K562 (cell line): Measurements from ENCODE around the gene ATF3. TPM values are rescaled to one million over a fixed set of nuclear protein-coding genes. Genes with fewer than 3 reads are reported as not detected.

Source experiments
- CREB1 ChIP-seq, 2 experiments: sonication (generic) in 1 of 2; formaldehyde crosslinking in 1 of 2; IDR thresholded peaks; 2 replicates each; pipeline versions ENCODE4 v1.6.1 to v1.8.0; 2012 to 2022; ENCODE audit warnings: inconsistent platforms in 1 of 2, mild to moderate bottlenecking in 1 of 2, missing genetic modification reagents in 1 of 2, moderate library complexity in 1 of 2
- DNMT1 ChIP-seq: fragments of 450-650 bp; IDR thresholded peaks from 2 replicates; pipeline ENCODE4 v1.6.1; 2016; ENCODE audit warnings: antibody characterized with exemption, mild to moderate bottlenecking
- JUN ChIP-seq, 2 experiments: sonication (generic) in 1 of 2; formaldehyde crosslinking in 1 of 2; IDR thresholded peaks; 2 replicates each; pipeline versions ENCODE4 v1.6.1 to v1.8.0; 2012 to 2022; ENCODE audit warnings: borderline replicate concordance in 2 of 2, mild to moderate bottlenecking in 2 of 2, improper control_type of control experiment in 1 of 2, low read depth in 1 of 2, low read length in 1 of 2, missing genetic modification reagents in 1 of 2
- LARP7 ChIP-seq: fragments of 450-650 bp; IDR thresholded peaks from 2 replicates; pipeline ENCODE4 v1.6.1; 2016
- MAX ChIP-seq: sonication (generic); formaldehyde crosslinking; IDR thresholded peaks from 2 replicates; pipeline ENCODE4 v1.9.0; 2022; ENCODE audit warnings: mild to moderate bottlenecking, missing genetic modification reagents
- MCM5 ChIP-seq: fragments of 450-650 bp; IDR thresholded peaks from 2 replicates; pipeline ENCODE4 v1.6.1; 2016; ENCODE audit warnings: low read depth
- MCM7 ChIP-seq, 2 experiments: fragments of 450-650 bp; IDR thresholded peaks; 2 replicates each; pipeline ENCODE4 v1.6.1; 2016 to 2018
- NCOR1 ChIP-seq: fragments of 450-650 bp; IDR thresholded peaks from 2 replicates; pipeline ENCODE4 v1.6.1; 2016; ENCODE audit warnings: mild to moderate bottlenecking, moderate library complexity
- PCBP1 ChIP-seq: fragments of 200-400 bp; formaldehyde crosslinking; IDR thresholded peaks from 2 replicates; pipeline ENCODE4 v1.6.1; 2018; ENCODE audit warnings: mild to moderate bottlenecking, low read depth, low read length; ENCODE audit not compliant: poor library complexity, severe bottlenecking
- PML ChIP-seq: IDR thresholded peaks from 2 replicates; pipeline ENCODE4 v1.6.1; 2012; ENCODE audit warnings: low read length, inconsistent platforms
- POLR2B ChIP-seq: fragments of 450-650 bp; IDR thresholded peaks from 2 replicates; pipeline ENCODE4 v1.6.1; 2018; ENCODE audit warnings: low read depth; ENCODE audit not compliant: partially characterized antibody
- PREB ChIP-seq: sonication (generic); formaldehyde crosslinking; IDR thresholded peaks from 2 replicates; pipeline ENCODE4 v1.8.1; 2023; ENCODE audit warnings: mild to moderate bottlenecking, missing genetic modification reagents
- RBM14 ChIP-seq: fragments of 200-400 bp; formaldehyde crosslinking; IDR thresholded peaks from 2 replicates; pipeline ENCODE4 v1.6.1; 2018; ENCODE audit warnings: low read depth, mild to moderate bottlenecking, low read length, moderate library complexity, borderline replicate concordance; ENCODE audit not compliant: insufficient read depth
- ZBTB2 ChIP-seq: fragments of 450-650 bp; IDR thresholded peaks from 2 replicates; pipeline ENCODE4 v1.6.1; 2016; ENCODE audit warnings: antibody characterized with exemption
- ZBTB9 ChIP-seq: fragments of 450-650 bp; formaldehyde crosslinking; IDR thresholded peaks from 2 replicates; pipeline ENCODE4 v1.4.0; 2020; ENCODE audit warnings: mild to moderate bottlenecking, moderate library complexity
- ZNF133 ChIP-seq: fragments of 250-450 bp; sonication (Bioruptor Pico); IDR thresholded peaks from 2 replicates; pipeline ENCODE4 v1.4.0; 2020; ENCODE audit warnings: mild to moderate bottlenecking
- ZNF197 ChIP-seq: fragments of 200-800 bp; sonication (Bioruptor generic); IDR thresholded peaks from 2 replicates; pipeline ENCODE4 v1.6.1; 2016; ENCODE audit warnings: low read depth, missing genetic modification characterization, missing compliant biosample characterization
- ZNF316 ChIP-seq: fragments of 450-650 bp; IDR thresholded peaks from 2 replicates; pipeline ENCODE4 v1.6.1; 2016
- polyA plus RNA-seq, 8 experiments: library from polyadenylated mRNA; depleted of rRNA in 4 of 8; stranded (reverse) in 5 of 8; unstranded in 3 of 8; fragments of >200 nt; fragmentation: Nextera tagmentation in 2 of 8; fragmentation: Illumina TruSeq in 1 of 8; extraction: Ambion mirVana in 2 of 8; extraction: Trizol in 1 of 8; gene quantifications; 2 replicates each; pipeline versions ENCODE4 v1.2.1 to v1.2.3, GENCODE V29; 2011 to 2014; ENCODE audit warnings: inconsistent platforms in 1 of 8, missing spikeins in 1 of 8
- total RNA-seq, 7 experiments: library from RNA; depleted of rRNA in 6 of 7; stranded (reverse); fragments of >200 nt in 6 of 7; fragmentation: Illumina TruSeq in 2 of 7; extraction: Trizol in 2 of 7; gene quantifications; 2 replicates each; pipeline versions ENCODE4 v1.2.1 to v1.2.3, GENCODE V29; 2011 to 2021; ENCODE audit warnings: low replicate concordance in 1 of 7
- TF ChIP-seq, protein P1 (sequence below): fragments of 450-650 bp; conservative IDR thresholded peaks from 2 replicates; pipeline ENCODE4 v1.6.1; 2016; ENCODE audit warnings: missing genetic modification characterization, low read depth, mild to moderate bottlenecking, missing compliant biosample characterization, moderate library complexity
- TF ChIP-seq, protein P2 (sequence below): sonication (generic); IDR thresholded peaks from 2 replicates; pipeline ENCODE4 v1.6.1; 2016

The ATF3 gene
- total and polyA plus RNA-seq, 9 of the 15 experiments (the other 6 are each of a cell fraction or from before 2014, with no cell fraction given) = 3.5 to 28.2 (median 19.8) TPM

DNA sequence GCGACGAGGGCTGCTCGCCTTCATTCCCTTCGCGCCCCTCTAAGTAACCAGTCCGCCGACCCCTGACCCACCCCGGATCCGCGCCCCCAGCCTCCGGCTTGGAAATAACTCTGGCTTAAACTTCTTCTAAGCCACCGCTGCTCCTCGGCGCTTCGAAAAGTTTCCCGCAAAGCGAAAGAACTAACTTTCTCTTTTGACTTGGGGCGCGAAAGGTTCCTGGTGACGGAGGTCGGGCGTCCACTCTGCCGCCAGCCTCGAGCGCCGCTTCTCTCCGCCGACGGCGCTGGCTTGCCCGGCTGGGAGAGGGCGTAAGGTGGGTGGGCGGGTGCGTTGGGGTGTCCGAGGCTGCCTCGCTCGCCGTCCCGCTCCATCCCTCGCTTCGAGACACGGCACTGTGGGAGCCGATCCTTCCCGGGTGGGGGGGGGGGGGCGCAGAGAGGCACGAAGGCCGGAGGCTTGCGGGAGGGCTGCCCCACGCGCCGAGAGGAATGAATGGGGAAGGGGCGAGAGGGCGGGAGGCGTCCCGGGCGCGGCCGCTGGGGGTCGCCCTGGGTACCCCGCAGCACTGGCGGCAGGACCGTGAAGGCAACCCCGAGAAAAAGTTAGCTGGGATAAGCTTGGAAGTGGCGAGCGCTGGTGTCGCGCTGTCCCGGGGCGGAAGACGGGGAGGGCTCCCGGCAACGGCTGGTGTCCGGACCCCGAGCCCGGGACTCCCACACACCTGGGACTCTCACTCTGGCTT lies 569 bp downstream of the ATF3 start (continued):
- TF ChIP-seq MAX (CRISPR knock-in tag) = no peak; the same call in 1 of the 2 replicates
- TF ChIP-seq RBM14 = no peak; the same call in 1 of the 2 replicates
- TF ChIP-seq PCBP1 = peak; percentile 92
- TF ChIP-seq LARP7 = no peak
- no peak for TF ChIP-seq ZNF316
- TF ChIP-seq ZNF133 (CRISPR knock-in tag) = no peak
- TF ChIP-seq, protein P1, sequence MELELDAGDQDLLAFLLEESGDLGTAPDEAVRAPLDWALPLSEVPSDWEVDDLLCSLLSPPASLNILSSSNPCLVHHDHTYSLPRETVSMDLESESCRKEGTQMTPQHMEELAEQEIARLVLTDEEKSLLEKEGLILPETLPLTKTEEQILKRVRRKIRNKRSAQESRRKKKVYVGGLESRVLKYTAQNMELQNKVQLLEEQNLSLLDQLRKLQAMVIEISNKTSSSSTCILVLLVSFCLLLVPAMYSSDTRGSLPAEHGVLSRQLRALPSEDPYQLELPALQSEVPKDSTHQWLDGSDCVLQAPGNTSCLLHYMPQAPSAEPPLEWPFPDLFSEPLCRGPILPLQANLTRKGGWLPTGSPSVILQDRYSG (tag) = no peak
- no peak for TF ChIP-seq MCM7 (IDR thresholded peaks at IDR 0.05)
- TF ChIP-seq PML = no peak
- no peak for TF ChIP-seq CREB1 (IDR thresholded peaks at IDR 0.05)
- no peak for TF ChIP-seq CREB1 (CRISPR knock-in tag; IDR thresholded peaks at IDR 0.05)
- TF ChIP-seq JUN (IDR thresholded peaks at IDR 0.05; ENCODE audit: borderline replicate concordance, low read depth, low read length) = no peak
- TF ChIP-seq JUN (CRISPR knock-in tag; IDR thresholded peaks at IDR 0.05; ENCODE audit: borderline replicate concordance) = no peak
- TF ChIP-seq PREB (CRISPR knock-in tag) = no peak
- no peak for TF ChIP-seq ZBTB2
- no peak for TF ChIP-seq NCOR1
- TF ChIP-seq, protein P2, sequence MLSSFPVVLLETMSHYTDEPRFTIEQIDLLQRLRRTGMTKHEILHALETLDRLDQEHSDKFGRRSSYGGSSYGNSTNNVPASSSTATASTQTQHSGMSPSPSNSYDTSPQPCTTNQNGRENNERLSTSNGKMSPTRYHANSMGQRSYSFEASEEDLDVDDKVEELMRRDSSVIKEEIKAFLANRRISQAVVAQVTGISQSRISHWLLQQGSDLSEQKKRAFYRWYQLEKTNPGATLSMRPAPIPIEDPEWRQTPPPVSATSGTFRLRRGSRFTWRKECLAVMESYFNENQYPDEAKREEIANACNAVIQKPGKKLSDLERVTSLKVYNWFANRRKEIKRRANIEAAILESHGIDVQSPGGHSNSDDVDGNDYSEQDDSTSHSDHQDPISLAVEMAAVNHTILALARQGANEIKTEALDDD = no peak
- TF ChIP-seq DNMT1 = no peak
- TF ChIP-seq POLR2B = no peak
- TF ChIP-seq ZBTB9 = peak; percentile 86
- TF ChIP-seq ZNF197 (CRISPR knock-in tag) = no peak
- no peak for TF ChIP-seq MCM5
